Measurements from ENCODE around the gene SLC9A4. TPM values are rescaled to one million over a fixed set of nuclear protein-coding genes. Genes with fewer than 3 reads are reported as not detected.

SLC9A4 gene
- total RNA-seq, 2 experiments from 2014 or later, result 0.07 to 0.10 TPM

Small RNA genes within 50 kb of the gene (microRNA-seq; reads per million reads assigned to microRNA genes)
- gene MIR4772 (ENCODE audit: borderline microRNAs expressed, borderline replicate concordance), result 6.1 reads per million, percentile 31 among the genes with 10 or more reads in this experiment

Other genes with a start within 250 kb of the SLC9A4 start
- under 1 TPM in 1 of 2 experiments, not detected in 1; 0.12 TPM for gene IL1RL1, start 161.7 kb upstream of the SLC9A4 start, total RNA-seq
- 10 to 100 TPM; 19.2 to 22.1 TPM for gene IL18R1, start 117.4 kb upstream of the SLC9A4 start, total RNA-seq
- gene IL18RAP, start 50.1 kb upstream of the SLC9A4 start, total RNA-seq, result 1 to 10 TPM; 3.8 TPM
- not detected for gene SLC9A2, start 146.3 kb downstream of the SLC9A4 start, total RNA-seq

Data from activated CD4-positive, alpha-beta T cell treated with anti-CD3 and anti-CD28 coated beads, Interleukin-2, amount 10 ng/mL, durations not matched to agents 7 days and 5 days (primary cell).